Upper lobe of left lung (tissue), 4 donors: ENCODE data around the gene TAF4.

ENCODE experiments used
- EP300 ChIP-seq, 4 donors: sonication (generic); formaldehyde crosslinking; IDR thresholded peaks; one replicate each; pipeline ENCODE4 v1.5.1; 2017; ENCODE audit warnings: antibody characterized with exemption in 4 of 4, control low read depth in 2 of 4
- POLR2A ChIP-seq, 4 donors: fragments of 450-650 bp; IDR thresholded peaks; one replicate each; pipeline ENCODE4 v1.5.1; 2016 to 2017; ENCODE audit warnings: antibody characterized with exemption in 4 of 4, mild to moderate bottlenecking in 2 of 4
- POLR2AphosphoS5 ChIP-seq, 2 donors: sonication (generic); formaldehyde crosslinking; IDR thresholded peaks; one replicate each; pipeline ENCODE4 v1.5.1; 2017; ENCODE audit warnings: antibody characterized with exemption in 2 of 2
- TF ChIP-seq, protein P1 (sequence below), 6 experiments: fragments of 450-650 bp in 4 of 6; fragments of 200-600 bp in 2 of 6; sonication (generic) in 2 of 6; IDR thresholded peaks; one replicate each; pipeline ENCODE4 v1.5.1; 2016 to 2019; ENCODE audit warnings: antibody characterized with exemption in 6 of 6

- TF ChIP-seq, protein P1, sequence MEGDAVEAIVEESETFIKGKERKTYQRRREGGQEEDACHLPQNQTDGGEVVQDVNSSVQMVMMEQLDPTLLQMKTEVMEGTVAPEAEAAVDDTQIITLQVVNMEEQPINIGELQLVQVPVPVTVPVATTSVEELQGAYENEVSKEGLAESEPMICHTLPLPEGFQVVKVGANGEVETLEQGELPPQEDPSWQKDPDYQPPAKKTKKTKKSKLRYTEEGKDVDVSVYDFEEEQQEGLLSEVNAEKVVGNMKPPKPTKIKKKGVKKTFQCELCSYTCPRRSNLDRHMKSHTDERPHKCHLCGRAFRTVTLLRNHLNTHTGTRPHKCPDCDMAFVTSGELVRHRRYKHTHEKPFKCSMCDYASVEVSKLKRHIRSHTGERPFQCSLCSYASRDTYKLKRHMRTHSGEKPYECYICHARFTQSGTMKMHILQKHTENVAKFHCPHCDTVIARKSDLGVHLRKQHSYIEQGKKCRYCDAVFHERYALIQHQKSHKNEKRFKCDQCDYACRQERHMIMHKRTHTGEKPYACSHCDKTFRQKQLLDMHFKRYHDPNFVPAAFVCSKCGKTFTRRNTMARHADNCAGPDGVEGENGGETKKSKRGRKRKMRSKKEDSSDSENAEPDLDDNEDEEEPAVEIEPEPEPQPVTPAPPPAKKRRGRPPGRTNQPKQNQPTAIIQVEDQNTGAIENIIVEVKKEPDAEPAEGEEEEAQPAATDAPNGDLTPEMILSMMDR (IDR thresholded peaks at IDR 0.05), result no peak
- TF ChIP-seq POLR2A (IDR thresholded peaks at IDR 0.05) (no peak), POLR2AphosphoS5 (IDR thresholded peaks at IDR 0.05) (no peak), EP300 (IDR thresholded peaks at IDR 0.05) (no peak)
These were observed 21.1 kb downstream of the TAF4 start for GRCh38 chr20:62044631-62045030.
